K562 (cell line): Measurements from ENCODE around the gene SYT1.

Source experiments
- POLR2AphosphoS5 ChIP-seq: IDR thresholded peaks from 2 replicates; pipeline ENCODE4 v1.6.1; 2011; ENCODE audit warnings: mild to moderate bottlenecking, low read depth, low read length, moderate library complexity; ENCODE audit not compliant: control insufficient read depth, insufficient read depth
- ZNF76 ChIP-seq: fragments of 250-450 bp; sonication (Bioruptor Pico); IDR thresholded peaks from 2 replicates; pipeline ENCODE4 v1.4.0; 2020; ENCODE audit warnings: mild to moderate bottlenecking, moderate library complexity, borderline replicate concordance

DNA sequence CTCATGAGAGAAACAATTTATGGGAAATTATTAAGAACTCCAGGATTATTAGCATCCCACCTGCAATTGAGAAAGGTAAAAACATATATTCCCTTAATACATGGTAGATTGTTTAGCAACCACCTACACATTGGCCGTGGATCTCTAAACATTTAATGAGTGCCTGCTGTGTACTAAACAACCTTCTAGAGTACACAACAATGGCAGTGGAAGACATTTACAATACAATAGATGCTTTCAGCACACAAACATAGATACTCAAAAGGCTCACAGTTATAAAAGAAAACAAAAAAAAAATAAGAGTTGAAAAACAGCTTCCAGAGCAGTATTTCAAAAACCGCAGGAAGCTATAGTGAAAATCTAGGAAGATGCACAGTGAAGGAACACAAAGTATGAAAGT is 382.9 kb downstream of the SYT1 start:
- no peak for TF ChIP-seq POLR2AphosphoS5
- TF ChIP-seq ZNF76 (CRISPR knock-in tag), result no peak
